Mucosa of descending colon (tissue), 3 donors: ENCODE results near the gene AFAP1. TPM values are rescaled to one million over a fixed set of nuclear protein-coding genes. Genes with fewer than 3 reads are reported as not detected.

Source experiments
- ATAC-seq: fragments of 200-7000 bp; cut with Tn5 transposase; one replicate; pipeline ENCODE4 v1.9.1; 2020; ENCODE audit warnings: mild to moderate bottlenecking, moderate library complexity
- DNase-seq, 3 donors: peaks; one replicate each; pipeline ENCODE4 v3.0.0-alpha.2; 2020
- H3K36me3 ChIP-seq: fragments of 200-600 bp; one replicate; pipeline ENCODE4 v1.8.0; 2021; ENCODE audit warnings: low read depth, mild to moderate bottlenecking
- H3K4me1 ChIP-seq: fragments of 200-600 bp; one replicate; pipeline ENCODE4 v1.8.0; 2021; ENCODE audit warnings: low read depth, mild to moderate bottlenecking
- H3K4me3 ChIP-seq: fragments of 200-600 bp; one replicate; pipeline ENCODE4 v1.8.0; 2021; ENCODE audit warnings: mild to moderate bottlenecking
- H3K9me3 ChIP-seq: fragments of 200-600 bp; one replicate; pipeline ENCODE4 v1.8.0; 2021; ENCODE audit warnings: mild to moderate bottlenecking
- intact Hi-C, 2 donors: fragments of 100-400 bp; cut with DNase I in 1 of 2; cut with micrococcal nuclease in 1 of 2; formaldehyde crosslinking; loops; one replicate each; pipeline versions ENCODE4 v1.11.0 to v1.11.1; 2022; cut with DNase I, micrococcal nuclease
- total RNA-seq, 3 donors: library from RNA; stranded (reverse); fragmentation: NEBNext Ultra II Directional in 2 of 3; extraction: Animal tissue kit (Norgen Biotek cat#: 25700) in 2 of 3; gene quantifications; one replicate each; pipeline versions ENCODE4 v1.2.1 to v1.2.4, GENCODE V29; 2021 to 2023
- TF ChIP-seq, protein P1 (sequence below): fragments of 200-600 bp; IDR thresholded peaks from one replicate; pipeline ENCODE4 v1.8.0; 2022; ENCODE audit warnings: antibody characterized with exemption, mild to moderate bottlenecking
- donor health status: DM: no; HTN: no; CAD: no; lungs with moderate emphysema.
- donor health status: DM: no; HTN: no; CAD: no.
- donor health status: DM: no; HTN: yes; CAD: no.

AFAP1 gene
- total RNA-seq, 3 donors from 2014 or later: 31.4 to 59.1 (median 37.1) TPM

DNA sequence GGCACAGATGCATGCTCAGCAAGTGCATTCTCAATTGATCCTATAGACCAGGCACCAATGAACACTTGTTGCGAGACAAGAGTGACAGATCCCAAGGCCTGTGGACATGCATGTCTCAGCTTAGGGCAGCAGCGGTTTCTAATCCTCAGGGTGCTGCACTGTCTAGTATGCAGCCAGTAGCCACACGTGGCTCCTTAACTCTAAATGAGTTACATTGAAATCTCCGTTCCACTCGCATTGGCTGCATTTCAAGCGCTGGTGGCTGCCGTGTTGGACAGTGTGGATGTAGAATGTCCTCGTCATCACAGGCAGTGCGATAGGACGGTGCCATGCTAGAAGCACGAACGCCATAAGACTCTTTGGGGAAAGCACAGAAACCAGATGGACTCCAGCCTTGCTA is 24.0 kb upstream of the AFAP1 start:
- intact Hi-C loops: no loop called here
- TF ChIP-seq, protein P1, sequence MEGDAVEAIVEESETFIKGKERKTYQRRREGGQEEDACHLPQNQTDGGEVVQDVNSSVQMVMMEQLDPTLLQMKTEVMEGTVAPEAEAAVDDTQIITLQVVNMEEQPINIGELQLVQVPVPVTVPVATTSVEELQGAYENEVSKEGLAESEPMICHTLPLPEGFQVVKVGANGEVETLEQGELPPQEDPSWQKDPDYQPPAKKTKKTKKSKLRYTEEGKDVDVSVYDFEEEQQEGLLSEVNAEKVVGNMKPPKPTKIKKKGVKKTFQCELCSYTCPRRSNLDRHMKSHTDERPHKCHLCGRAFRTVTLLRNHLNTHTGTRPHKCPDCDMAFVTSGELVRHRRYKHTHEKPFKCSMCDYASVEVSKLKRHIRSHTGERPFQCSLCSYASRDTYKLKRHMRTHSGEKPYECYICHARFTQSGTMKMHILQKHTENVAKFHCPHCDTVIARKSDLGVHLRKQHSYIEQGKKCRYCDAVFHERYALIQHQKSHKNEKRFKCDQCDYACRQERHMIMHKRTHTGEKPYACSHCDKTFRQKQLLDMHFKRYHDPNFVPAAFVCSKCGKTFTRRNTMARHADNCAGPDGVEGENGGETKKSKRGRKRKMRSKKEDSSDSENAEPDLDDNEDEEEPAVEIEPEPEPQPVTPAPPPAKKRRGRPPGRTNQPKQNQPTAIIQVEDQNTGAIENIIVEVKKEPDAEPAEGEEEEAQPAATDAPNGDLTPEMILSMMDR: no peak
- Histone ChIP-seq H3K4me3 (no peak overlapping the region), H3K9me3 (no peaks in the 10 kb centered on the region), H3K4me1 (peaks cover 2% of the 10 kb centered on the region), H3K36me3 (no peaks in the 10 kb centered on the region)
- DNase-seq (no peak), ATAC-seq (no peak)

DNA sequence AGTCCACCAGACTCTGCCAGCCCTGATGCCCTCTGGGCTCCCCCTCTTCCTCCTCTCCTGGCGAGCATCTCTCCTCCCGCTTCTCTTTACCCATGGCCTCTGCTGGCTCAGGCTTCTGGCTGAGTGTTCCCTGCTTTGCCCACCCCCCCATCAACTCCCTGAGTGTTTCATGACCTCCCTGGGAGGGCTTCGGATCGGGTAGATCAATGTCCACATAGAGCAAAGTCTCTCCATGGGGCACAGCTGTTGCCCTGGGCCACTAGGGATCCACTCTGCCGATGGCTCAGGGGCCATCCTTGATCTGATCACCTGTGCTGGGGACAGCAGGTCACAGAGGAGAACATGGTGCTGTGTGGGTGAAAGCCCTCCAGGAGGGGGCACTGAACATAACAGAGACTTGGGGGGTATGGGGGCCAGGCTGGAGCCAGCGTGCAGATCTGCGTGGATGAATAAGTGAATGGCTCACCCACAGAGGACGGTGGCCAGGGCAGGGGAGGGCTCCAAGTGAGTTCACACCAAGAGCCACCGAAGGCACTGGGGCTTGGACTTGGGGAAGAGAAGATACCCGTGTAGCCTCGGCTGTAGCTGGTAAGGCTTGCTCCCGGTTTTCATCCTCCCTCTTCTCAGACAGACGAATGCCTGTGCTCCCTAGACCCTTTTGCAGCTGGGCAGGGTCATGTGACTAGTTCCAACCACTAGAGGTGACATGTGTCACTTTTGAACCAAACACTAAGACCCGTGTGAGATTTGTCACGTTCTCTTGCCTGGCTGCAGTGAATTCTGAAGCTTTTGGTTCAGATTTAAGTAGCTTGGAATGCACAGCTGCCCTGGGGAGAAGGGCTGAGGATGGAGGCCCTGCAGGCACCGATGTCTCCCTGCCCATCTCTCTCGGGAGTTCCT is 23.2 kb upstream of the AFAP1 start:
- TF ChIP-seq, protein P1: no peak
- Histone ChIP-seq H3K4me3 (no peak overlapping the region), H3K4me1 (peaks cover 4% of the 10 kb centered on the region), H3K36me3 (no peaks in the 10 kb centered on the region), H3K9me3 (no peaks in the 10 kb centered on the region)
- DNase-seq: no peak
- no peak for ATAC-seq
- intact Hi-C loops: no loop called here

DNA sequence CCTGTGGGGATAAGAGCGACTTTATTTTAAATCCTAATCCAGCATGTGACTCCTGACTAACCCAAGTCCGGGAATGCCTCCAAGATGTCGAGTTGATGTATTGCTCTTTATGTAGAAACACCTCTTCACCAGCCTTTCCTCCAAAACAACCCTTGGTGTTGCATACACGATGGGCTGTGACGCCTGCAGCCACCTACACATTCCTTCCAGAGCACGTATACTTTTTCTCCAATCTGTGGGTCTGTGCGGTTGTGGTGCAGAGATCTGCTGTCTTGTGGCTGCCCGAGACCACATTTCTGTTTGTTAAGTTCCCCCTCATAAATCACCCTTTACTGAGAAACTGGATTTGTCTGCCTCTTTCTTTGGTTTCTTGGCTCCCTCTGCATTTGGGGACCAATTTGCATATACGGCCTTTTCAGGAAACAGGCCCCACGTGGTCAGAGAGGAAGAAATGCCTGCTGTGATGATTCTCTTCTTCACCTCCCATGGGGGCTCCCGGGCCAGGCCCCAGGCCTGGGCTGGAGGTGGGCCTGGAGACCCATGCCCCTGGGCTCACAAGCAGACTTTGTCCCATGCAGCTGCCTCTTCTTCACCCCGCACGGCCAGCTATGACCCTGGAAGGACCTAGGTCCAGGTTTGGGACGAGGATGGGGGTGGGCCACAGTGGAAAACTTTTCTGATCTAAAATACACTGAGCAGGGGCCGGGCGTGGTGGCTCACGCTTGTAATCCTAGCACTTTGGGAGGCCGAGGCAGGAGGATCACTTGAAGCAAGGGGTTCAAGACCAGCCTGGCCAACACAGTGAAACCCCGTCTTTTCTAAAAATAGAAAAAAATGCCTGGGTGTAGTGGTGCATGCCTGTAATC is 21.4 kb upstream of the AFAP1 start:
- Histone ChIP-seq H3K4me1 (peaks cover 11% of the 10 kb centered on the region), H3K9me3 (no peaks in the 10 kb centered on the region), H3K4me3 (no peak overlapping the region), H3K36me3 (no peaks in the 10 kb centered on the region)
- intact Hi-C loops: no loop called here
- DNase-seq: no peak
- no peak for ATAC-seq
- TF ChIP-seq, protein P1: no peak

DNA sequence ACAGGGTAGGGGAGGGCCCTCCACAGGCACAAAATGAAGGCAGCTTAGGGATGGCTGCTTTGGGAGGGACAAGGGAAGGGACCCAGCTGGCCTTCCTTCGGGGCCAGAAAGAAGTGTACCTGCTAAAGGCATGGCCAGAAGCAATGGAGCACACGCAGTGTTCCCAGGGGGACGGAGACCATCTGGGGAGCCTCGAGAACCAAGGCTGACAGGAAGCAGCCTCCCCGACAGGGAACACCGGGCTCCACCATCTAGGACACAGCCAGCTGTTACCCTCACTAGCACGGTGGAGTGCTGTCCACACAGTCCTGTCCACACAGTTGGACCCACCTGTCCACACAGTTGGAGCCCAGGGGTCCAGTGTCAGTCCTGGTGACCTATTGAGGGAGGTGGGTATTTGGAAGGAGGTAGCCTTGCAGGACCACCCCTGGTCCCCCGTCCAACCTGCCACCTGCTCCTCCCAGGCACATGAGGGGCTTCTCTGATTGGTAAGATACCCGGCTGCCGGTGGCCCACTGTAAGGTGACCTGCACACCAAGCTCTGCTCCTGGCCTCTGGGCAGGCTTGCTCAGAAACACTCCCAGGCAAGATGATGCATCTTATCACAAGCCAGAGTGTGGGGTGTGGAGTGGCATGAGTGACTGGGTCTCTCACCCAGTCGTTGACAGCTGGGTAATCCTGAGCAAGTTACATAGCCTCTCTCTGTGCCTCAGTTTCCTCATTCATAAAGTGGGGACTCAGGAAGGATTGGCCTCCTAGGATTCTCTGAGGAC is 20.5 kb upstream of the AFAP1 start:
- TF ChIP-seq, protein P1: no peak
- ATAC-seq: no peak
- intact Hi-C loops: no loop called here

DNA sequence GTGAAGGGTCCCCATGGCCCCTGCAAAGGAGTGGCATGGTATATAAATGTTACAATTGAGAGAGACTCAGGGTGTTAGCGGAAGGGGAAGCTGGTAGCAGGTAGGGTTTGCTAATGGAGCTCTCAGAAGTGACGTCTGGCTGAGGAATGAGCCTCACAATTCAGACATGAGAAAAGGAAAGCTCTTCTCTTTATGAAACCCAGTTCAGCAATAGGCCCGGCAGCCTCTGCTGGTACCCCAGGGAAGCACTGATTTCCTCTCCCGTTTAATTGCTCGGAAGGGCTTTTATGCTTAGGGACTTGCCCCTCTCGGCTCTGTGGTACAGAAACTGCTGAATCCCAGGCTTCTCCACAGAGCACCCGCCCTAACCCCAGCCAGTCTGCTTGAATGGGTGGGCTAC is 19.4 kb upstream of the AFAP1 start:
- no peak overlapping the region for H3K4me3 ChIP-seq
- intact Hi-C loops: no loop called here
- DNase-seq: no peak
- no peaks in the 10 kb centered on the region for H3K9me3 ChIP-seq
- ATAC-seq: no peak
- no peaks in the 10 kb centered on the region for H3K36me3 ChIP-seq
- TF ChIP-seq, protein P1: no peak
- H3K4me1 ChIP-seq: peaks cover 11% of the 10 kb centered on the region

More for the DNA sequence above, 20.5 kb upstream of the AFAP1 start:
- no peak for DNase-seq
- Histone ChIP-seq H3K36me3 (no peaks in the 10 kb centered on the region), H3K4me3 (no peak overlapping the region), H3K9me3 (no peaks in the 10 kb centered on the region), H3K4me1 (peaks cover 11% of the 10 kb centered on the region)
